HPDE6-E6E7 (cell line): ENCODE measurements around the gene SNRNP27.
"Not testable (repeated sequence)": the region's sequence is repeated elsewhere in the genome, so short reads cannot be mapped to it uniquely, and the experiment has no call there.

ENCODE experiments used
- DNase-seq: peaks from one replicate; pipeline ENCODE4 v3.0.0; 2011; ENCODE audit warnings: missing footprints; ENCODE audit errors: extremely low spot score

Gene SNRNP27, protein sequence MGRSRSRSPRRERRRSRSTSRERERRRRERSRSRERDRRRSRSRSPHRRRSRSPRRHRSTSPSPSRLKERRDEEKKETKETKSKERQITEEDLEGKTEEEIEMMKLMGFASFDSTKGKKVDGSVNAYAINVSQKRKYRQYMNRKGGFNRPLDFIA

DNA sequence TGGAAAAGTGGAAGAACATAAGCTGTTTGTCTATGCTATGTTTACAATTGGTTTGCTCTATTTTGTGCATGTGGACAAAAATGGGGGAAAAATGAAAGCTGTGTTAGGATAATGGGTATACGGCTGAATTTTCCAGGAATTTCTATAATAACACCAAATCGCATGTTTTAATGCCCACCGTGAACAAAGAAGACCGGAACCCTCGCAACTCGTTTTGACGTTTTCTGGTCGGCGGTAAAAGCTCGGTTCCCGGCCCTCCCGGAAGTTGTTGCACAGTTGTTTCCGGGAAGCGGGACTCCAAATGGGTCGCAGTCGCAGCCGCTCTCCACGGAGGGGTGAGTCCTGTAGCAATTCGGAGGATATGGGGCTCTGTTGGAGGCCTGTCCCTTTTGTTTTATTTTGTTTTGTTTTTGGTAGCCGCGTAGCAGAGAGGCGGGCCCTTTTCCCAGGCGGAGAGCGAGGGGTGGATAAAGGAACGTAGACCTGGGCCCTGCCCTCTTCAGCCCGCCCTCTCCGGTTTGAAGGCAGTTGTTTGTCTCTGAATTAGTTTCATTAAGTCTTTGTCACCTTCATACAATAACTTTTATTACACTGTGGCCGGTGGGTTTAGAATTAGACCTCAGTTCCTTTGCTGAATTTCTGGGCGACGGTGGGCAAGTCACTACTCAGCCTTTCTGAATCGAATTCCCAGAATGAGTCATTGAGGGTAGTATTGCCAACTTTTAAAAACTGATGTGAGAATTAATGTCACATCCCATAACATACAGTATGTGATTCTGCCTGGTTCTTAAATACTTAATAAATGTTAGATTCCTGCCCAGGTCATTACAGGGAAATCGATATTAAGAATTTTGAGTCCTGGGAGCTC lies at the start of gene SNRNP27:
Gene SNRNP27, plus strand, starts transcription at position 273 of the 868 bp plus-strand sequence. Its CDS starts 29 bp downstream, at position 302.
- DNase-seq = peak; percentile 70

DNA sequence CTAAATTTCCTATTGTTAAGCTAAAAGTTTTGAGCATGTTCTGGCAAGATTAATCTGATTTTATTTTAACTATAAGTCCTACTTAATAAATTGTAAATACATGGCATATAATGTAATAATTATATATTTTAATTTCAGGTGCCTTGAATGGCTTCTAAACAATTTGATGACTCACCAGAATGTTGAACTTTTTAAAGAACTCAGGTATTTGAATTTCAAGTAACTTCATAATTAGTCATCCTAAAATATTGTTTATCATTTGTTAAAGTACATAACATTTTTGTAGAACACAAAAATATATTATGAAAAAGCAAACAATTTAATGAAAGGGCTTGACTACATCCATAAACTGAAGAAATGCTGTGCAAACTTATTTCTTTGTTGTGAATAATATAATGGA lies 49.8 kb upstream of the SNRNP27 start:
- no peak for DNase-seq

DNA sequence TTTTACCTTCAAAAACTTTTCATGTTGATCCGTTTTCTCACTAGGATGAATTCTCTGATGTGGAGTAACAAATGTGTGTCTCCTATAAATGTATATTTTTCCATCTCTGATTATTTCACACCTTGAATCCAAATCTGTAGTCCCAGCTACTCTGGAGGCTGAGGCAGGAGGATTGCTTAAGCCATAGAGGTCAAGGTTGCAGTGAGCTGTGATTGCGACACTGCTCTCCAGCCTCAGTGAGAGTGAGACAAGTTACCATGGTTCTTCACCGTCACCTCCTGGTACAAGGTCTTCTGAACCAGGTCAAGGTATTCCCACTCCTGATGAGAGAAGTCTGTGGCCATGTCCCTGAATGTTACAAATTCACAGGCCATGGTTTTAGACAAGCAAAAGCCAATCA lies 49.2 kb upstream of the SNRNP27 start:
- DNase-seq = no peak

DNA sequence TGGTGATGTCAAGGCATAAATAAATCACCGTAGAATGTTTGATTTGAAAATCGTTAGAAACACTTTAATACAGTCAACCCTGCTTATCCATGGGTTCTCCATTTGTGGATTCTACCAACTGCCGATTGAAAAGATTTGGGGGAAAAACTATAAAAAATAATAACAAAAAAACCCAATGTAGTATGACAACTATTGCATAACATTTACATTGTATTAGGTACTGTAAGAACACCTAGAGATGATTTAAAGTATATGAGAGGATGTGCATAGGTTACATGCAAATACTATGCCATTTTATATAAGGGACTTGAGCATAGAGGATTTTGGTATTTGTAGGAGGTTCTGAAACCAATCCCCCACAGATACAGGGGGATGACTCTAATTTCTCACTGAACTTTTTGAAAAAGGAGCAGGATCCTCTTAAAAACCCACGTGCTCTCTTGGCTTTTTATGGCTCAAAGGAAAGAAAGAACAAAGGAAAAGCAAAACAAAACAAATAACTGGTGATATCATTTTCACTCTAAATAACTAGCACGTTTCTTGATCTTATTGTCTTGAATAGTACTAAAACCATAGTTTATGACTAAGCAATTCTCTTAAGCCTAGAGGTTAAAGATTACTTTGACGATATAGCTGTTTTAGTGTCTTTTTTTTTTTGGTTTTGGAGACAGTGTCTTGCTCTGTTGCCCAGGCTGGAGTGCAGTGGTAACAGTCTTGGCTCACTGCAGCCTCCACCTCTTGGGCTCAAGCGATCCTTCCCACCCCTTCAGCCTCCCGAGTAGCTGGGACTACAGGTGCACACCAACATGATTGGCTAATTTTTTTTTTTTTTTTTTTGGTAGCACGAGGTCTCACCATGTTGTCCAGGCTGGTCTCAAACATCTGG lies 47.3 kb upstream of the SNRNP27 start:
- no peak for DNase-seq

DNA sequence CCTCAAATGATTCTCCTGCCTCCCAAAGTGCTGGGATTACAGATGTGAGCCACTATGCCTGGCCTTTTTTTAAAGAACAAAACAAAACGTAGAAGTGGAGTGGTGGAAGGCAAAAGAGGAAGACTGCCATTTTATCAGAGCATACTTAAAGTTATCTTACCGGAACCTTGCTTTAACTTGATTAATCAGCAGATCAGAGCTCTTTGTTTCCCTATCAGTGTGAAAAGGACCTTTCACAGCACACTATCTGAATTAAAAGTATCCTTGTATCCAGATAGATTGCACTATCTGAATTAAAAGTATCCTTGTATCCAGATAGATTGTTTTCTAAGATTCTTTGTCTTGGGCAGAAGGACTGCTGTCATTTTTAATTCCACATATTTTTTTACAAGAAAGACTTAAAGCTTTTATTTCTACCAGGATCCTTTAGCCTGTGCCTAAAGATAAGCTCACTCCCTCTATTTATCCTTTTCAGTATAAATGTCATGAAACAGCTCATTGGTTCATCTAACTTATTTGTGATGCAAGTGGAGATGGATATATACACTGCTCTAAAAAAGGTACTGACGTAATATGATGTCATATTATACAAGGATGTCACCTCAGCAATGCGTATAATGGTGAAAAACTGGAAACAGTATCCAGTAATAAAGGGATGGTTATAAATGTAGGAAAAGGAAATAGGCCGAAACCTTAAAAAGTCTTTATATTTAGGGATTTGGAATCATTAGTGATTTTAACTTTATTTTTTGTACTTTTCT lies 46.5 kb upstream of the SNRNP27 start:
- DNase-seq = no peak

DNA sequence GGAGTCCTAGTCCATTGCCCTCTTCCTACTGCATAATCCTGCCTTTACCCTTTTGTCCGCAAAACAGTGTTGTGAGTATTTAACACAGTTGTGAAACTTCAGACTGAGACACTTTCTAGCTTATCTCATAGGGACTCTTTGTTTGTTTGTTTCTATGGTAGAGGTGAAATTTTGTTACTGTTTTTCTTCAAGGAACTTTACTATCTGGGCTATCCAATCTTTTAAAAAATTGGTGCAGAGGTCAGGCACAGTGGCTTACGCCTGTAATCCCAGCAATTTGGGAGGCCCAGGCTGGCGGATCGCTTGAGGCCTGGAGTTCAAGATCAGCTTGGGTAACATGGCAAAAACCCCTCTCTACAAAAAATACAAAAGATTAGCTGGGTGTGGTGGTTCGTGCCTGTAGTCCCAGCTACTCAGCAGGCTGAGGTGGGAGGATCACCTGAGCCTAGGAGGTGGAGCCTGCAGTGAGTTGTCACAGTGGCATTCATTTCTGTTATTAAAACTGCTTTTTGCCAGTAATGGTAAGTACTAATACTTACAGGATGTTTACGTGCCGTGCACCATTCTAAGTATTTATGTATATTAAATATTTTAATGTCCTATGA lies 45.5 kb upstream of the SNRNP27 start:
- no peak for DNase-seq

DNA sequence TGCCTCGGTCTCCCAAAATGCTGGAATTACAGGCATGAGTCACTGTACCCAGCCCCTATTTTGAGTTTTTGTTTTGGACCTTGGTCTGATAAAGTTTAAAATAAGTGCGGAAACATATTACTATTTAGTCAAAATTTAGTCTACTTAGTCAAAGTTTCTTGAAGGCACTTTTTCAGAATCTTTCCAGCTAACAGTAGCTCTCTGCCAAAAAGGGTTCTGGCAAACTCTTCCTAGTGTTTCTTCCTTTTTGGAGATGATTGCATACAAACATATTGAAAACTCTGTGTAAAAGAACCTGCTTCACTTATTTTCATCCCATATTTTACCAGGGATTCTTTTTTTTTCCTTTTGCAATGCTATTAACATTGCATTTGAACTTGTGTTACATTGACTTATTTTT lies 35.5 kb upstream of the SNRNP27 start:
- no peak for DNase-seq

DNA sequence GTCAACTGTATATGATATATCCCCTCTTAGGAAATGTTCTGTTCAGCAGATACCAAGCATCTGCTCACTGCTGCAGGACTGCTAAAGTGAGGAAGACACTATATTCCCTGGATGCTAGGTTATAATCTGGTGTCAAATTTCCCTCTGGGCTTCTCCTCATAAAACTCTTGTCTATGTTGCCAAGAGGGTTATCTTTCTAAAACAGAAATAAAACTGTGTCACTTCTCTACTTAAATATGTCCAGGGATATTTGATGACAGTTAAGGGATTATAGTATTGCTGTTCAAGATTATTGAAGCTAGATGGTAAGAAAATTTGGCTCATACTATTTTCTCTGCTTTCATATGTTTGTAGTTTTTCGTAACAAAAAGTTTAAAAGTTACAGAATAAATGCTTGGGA lies 30.5 kb upstream of the SNRNP27 start:
- DNase-seq = no peak

DNA sequence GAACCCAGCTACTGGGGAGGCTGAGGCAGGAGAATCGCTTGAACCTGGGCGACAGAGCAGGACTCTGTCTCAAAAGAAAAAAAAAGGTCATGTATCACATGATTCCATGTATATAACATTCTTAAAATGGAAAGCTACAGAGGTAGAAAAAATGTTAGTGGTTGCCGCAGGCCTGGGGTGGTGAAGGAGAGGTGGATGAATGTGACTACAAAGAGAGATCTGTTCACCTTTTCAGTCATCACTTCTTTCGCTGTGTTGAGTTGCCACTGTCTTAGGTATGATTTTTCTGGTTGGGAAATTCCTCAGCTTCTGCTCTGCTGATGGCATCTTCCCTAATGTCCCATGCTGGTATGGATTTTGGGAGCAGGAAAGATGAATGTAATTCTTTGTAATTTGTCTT lies 5.3 kb upstream of the SNRNP27 start:
- no peak for DNase-seq

DNA sequence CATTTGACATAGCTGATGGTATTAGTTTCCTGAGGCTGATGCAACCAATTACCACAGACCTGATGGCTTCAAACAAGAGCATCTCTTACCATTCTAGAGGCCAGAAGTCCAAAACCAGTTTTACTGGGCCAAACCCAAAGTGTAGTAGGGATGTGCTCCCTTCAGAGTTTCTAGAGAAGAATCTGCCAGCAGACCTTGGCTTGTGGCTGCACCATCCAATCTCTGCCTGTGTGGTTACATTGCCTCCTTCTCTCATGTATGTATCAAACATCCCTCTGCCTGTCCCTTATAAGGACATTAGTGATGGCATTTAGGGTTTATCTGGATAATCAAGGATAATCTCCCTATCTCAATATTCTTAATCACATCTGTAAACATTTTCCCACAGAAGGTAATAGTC lies 4.5 kb upstream of the SNRNP27 start:
- DNase-seq = no peak

DNA sequence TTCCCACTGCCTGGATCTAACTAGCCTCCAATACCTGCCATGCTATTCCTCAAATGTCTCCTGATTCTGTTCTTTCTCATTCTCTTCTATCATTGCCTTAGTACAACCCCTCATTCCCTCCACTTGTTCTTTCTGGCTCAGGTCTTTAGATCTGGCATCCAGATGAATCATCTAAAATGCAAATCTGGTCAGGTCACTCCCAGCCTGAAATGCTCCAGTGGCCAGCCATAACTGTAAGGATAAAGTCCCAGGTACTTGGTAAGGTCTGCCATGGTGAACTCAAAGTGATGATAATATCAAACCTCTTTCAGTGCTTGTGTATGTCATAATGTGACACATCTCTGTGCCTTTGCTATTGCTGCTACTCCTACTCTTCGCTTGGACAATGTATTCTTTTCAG lies 2.9 kb upstream of the SNRNP27 start:
- no peak for DNase-seq

DNA sequence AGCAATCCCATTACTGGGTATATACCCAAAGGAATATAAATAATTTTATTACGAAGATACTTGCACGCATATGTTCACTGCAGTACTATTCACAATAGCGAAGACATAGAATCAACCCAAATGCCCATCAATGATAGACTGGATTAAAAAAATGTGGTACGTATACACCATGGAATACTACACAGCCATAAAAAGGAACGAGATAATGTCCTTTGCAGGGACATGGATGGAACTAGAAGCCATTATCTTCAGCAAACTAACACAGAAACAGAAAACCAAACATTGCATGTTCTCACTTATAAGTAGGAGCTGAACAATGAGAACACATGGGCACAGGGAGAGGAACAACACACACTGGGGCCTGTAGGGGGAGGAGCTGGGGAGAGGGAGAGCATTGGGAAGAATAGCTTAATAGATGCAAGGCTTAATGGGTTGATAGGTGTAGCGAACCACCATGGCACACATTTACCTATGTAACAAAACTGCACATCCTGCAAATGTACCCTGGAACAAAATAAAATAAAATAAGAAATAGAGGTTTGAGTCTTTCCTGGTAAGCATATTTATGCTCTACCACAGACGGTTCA lies 825 bp upstream of the SNRNP27 start:
- not testable (repeated sequence) for DNase-seq

DNA sequence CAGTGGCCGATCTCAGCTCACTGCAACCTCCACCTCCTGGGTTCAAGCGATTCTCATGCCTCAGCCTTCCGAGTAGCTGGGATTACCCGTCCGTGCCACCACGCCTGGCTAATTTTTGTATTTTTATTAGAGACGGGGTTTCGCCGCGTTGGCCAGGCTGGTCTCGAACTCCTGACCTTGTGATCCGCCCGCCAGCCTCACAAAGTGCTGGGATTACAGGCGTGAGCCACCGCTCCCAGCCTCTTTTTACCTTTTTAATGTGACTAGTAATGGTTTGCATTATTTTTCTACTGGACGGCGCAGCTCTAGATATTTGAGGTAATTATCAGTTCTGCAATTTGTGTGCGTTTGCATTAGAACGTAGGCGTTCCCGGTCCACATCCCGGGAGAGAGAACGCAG lies 981 bp downstream of the SNRNP27 start:
- not testable (repeated sequence) for DNase-seq

DNA sequence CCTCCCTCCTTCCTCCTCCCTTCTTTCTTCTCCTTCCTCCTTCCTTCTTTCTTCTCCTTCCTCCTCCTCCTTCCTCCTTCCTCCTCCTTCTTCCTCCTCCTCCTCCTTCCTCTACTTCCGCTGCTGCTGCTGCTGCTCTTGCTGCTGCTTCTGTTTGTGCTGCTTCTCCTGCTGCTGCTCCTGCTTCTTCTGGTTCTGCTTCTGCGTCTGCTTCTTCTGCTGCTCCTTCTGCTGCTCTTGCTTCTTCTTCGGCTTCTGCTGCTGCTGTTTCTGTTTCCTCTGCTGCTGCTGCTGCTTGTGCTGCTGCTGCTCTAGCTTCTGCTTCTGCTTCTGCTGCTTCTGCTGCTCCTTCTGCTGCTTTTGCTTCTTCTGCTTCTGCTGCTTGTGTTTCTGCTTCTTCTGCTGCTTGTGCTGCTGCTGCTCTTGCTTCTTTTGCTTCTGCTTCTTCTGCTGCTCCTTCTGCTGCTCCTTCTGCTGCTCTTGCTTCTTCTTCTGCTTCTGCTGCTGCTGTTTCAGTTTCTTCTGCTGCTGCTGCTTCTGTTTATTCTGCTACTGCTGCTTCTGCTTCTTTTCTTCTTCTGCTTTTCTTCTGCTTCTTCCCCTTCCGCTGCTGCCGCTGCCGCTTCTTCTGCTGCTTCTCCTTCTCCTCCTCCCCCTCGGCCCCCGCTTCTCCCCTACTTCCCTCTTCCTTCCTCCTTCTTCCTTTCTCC lies 8.6 kb downstream of the SNRNP27 start:
- DNase-seq = no peak

DNA sequence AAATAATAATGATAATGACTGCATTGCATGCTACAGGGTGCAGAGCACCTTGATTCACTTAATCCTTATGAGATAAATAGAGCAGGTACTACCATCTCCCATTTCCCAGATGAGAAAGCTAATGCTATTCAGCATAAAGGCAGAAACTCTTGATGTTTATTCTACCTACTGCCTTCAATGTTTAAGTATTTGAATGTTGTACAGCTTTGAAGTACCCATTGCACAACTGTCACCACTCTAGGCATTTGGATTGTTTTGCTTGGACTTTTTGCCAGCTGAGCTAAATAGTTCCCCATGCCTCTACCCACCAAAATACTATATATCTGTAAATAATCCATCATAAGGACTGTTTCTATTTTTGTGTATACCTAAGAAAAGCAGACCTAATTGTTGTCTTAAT lies 13.5 kb downstream of the SNRNP27 start:
- DNase-seq = no peak

DNA sequence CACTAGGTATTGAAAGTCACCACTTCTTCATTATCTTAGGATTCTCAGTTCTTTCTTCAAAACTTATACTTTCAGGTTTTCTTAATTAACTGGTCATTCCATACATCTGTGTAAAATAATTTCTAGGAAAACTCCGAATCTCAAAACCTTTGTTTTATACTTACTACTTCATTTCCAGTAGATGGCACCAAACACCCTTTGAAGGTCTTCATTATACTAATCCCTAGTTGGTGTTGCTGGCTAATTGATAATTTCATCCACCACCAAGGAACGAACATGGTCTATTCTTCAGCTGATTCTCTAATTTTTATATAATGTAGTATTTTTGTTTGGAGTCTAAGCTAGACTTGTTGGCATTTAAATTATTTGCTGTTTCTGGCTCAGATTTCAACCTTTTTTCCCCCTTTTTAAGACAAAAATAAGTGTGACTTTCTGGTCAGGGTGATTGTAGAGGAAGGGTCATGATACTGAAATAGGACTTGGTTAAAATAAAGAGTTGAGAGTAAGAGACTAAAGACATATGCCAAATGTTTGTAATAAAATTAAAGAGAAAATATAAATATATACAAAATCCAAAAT lies 18.3 kb downstream of the SNRNP27 start:
- DNase-seq = no peak

DNA sequence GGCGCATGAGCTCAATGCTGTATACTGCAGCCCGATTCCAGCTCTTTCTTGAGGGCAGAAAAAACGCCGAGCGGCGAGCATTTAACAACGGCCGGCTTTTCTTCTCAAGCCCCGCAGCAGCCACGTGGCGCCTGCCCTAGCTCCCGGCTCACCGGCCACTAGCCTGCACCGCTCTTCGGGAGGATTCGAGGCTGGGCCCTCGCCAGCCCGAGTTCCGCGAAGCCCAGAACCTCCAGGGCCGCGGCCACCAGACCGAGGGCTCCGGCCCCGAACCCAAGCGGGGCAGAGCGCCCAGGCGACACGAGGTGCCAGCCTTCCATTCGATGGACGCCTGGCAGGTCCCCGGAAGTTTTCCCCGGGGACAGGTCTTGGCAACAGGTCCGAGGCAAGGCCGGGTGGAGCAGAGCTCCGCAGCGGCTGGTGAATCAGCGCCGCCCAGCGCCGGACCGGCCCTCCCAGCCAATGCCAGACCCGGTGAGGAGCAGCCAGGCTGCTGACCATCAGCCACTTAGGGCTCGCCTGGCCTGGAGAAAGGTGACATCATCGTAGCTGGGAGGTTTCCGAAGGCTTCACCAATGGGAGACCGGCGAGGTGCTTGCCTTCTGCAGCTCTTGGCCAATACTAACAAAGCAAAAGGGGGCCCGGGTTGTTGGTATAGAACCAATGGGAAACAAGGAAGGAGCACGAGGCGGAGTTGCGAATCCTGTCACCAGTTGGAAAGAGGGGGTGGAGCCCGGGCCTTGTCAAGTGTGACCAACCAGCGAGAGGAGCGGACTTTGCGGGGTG lies 20.6 kb downstream of the SNRNP27 start:
- peak; percentile 97 for DNase-seq

DNA sequence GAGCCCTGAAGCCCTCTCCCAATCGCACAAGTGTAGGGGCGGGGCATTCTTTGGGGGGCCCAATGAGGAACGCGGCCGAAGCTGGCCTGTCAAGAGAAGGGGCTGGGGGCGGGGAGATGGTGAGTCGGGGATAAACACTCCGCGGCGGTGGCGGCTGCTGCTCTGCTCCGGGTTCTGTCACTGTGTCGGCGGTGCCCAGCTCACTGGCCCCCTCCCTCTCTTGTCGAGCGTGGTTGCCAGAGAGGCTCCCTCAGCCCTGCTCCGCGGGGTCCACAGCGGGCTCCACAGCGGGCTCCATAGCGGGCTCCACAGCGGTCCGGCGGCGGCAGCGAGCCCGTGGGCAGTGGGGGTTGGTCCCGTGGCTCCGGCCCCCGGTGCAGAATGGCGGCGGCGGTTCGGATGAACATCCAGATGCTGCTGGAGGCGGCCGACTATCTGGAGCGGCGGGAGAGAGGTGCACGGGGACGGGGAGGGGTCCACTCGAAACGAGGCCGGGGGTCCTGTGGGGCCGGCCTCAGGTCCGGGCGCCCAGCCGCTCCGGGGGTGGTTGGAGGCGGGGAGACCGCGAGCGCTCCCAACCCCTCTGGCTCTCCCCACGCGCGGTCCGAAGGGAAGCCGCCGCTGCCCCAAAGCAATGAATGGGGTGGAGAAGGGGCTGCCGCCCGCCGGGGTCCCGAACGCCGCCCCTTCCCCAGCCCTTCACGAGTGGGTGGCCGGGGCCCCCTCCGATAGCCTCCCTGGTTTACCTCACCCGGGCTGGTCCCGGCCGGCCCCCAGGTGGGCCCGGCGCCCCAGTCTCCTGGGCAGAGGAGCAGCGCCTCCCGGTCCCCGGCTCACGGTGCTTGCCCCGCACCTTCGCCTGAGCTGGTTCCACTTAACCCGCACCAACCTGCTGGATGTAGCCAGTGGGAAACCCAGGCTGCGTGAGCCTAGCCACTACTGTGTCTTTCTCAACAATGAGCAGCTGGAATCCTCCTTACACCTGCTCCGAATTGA lies 21.5 kb downstream of the SNRNP27 start, which contains the start of gene MXD1:
Gene MXD1, plus strand, starts transcription at position 160 of the 996 bp plus-strand sequence. Its CDS starts 222 bp downstream, at position 382.
- no peak for DNase-seq
